ENCODE data around the gene NDUFC2. TPM values are rescaled to one million over a fixed set of nuclear protein-coding genes. Genes with fewer than 3 reads are reported as not detected.

NDUFC2 gene
- total and polyA plus RNA-seq, 2 of the 13 experiments (the other 11 are each of a cell fraction or from before 2014, with no cell fraction given) = 256 to 363 TPM

DNA sequence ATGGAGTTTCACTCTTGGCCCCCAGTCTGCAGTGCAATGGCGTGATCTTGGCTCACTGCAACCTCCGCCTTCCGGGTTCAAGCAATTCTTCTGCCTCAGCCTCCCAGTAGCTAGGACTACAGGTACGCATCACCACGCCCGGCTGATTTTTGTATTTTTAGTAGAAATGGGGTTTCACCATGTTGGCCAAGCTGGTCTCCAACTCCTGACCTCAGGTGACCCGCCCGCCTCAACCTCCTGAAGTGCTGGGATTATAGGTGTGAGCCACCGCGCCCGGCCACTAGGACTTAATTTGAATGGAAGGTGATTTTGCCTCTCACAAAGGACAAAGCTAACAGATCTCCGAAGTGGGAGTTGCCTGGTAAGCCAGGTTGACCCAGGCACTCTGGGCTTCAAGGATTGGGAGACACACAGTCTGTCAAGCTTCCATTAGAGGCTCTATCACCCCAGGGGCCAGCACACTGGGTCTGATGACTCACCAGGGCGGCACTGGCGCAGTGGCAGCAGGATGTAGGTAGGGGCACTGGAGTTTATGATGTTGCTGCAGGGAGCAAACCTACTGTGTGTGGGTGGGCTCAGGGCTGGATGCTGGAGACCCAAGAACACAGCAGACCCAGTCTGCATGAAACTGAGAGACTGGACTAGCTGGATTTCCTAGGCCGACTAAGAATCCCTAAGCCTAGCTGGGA, 38.8 kb downstream of the NDUFC2 start:
- Histone ChIP-seq H2AFZ (ENCODE audit: low read length) (no peak overlapping the region), H3K36me3 (replicated peaks in 1 of 2; ENCODE audit: control insufficient read depth in 1 of 2, insufficient read depth in 2 of 2, low read length in 2 of 2) (no peaks in the 10 kb centered on the region), H3K27me3 (ENCODE audit: control insufficient read depth in 1 of 2, insufficient read depth in 2 of 2, low read length in 2 of 2) (no peaks in the 10 kb centered on the region), H3K4me1 (ENCODE audit: insufficient read depth, low read length) (peaks cover 79% of the 10 kb centered on the region), H3K4me3 (replicated peaks in 1 of 3; ENCODE audit: insufficient read depth in 1 of 3, low read depth in 2 of 3, low read length in 3 of 3) (no peak overlapping the region), H3K4me2 (ENCODE audit: low read depth, low read length) (no peak overlapping the region), H3K79me2 (ENCODE audit: insufficient read depth, low read length) (no peaks in the 10 kb centered on the region), H4K20me1 (ENCODE audit: insufficient read depth, low read length) (no peaks in the 10 kb centered on the region), H3K9me3 (ENCODE audit: low read length) (no peaks in the 10 kb centered on the region), H3K27ac (ENCODE audit: extremely low read length, insufficient read depth, low read length) (no peak overlapping the region), H3K9ac (ENCODE audit: insufficient read depth, low read depth, low read length) (no peak overlapping the region)
- FAIRE-seq = no peak
- in situ Hi-C loops (cut with HindIII; ENCODE audit: extremely low pct_ligation_motif_present, low pct_unique_long_range_greater_than_20kb) (no loop called here), intact Hi-C loops (cut with micrococcal nuclease; ENCODE audit: unreplicated experiment) (no loop called here)
- TF ChIP-seq FOSL2 (CRISPR knock-in tag; IDR thresholded peaks at IDR 0.05) = peak; percentile 51
- TF ChIP-seq NCOR1 (IDR thresholded peaks at IDR 0.05; ENCODE audit: borderline replicate concordance, low read length) = no peak
- no peak for TF ChIP-seq LCORL (IDR thresholded peaks at IDR 0.05)
- TF ChIP-seq LCORL (CRISPR knock-in tag; IDR thresholded peaks at IDR 0.05) = no peak
- 0 out of 2 replicates have a peak, but pooled peaks have one; percentile 14 for TF ChIP-seq ZNF501 (CRISPR knock-in tag; IDR thresholded peaks at IDR 0.05)
- TF ChIP-seq KDM2A (CRISPR knock-in tag; IDR thresholded peaks at IDR 0.05; ENCODE audit: borderline replicate concordance, low read depth) = no peak
- TF ChIP-seq ZNF652 (CRISPR knock-in tag; IDR thresholded peaks at IDR 0.05; ENCODE audit: borderline replicate concordance, low read depth) = no peak
- TF ChIP-seq, protein P1, sequence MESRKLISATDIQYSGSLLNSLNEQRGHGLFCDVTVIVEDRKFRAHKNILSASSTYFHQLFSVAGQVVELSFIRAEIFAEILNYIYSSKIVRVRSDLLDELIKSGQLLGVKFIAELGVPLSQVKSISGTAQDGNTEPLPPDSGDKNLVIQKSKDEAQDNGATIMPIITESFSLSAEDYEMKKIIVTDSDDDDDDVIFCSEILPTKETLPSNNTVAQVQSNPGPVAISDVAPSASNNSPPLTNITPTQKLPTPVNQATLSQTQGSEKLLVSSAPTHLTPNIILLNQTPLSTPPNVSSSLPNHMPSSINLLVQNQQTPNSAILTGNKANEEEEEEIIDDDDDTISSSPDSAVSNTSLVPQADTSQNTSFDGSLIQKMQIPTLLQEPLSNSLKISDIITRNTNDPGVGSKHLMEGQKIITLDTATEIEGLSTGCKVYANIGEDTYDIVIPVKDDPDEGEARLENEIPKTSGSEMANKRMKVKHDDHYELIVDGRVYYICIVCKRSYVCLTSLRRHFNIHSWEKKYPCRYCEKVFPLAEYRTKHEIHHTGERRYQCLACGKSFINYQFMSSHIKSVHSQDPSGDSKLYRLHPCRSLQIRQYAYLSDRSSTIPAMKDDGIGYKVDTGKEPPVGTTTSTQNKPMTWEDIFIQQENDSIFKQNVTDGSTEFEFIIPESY (CRISPR knock-in tag; IDR thresholded peaks at IDR 0.05) = peak; percentile 63; the same call in 1 of the 2 replicates
- TF ChIP-seq ZNF577 (CRISPR knock-in tag; IDR thresholded peaks at IDR 0.05; ENCODE audit: borderline replicate concordance, low read depth) = no peak
- no peak for TF ChIP-seq SETDB1 (CRISPR knock-in tag; IDR thresholded peaks at IDR 0.05; ENCODE audit: borderline replicate concordance)
- POLR2A ChIA-PET = interaction anchor here (0.9 to 3.1 kb wide), 5 partner anchors 9 to 150 kb away, joined by 3 to 25 read pairs (median 6); partner anchors contain the start of genes INTS4 and KCTD14
- no TSS peak for BruUV-seq (replicated peaks)
- WGBS (ENCODE audit: low lambda C conversion rate) = 92% methylated on average over 15 of the region's 15 CpGs
- no peak for ATAC-seq
- CTCF ChIA-PET (ENCODE audit: low intra/inter-chr PET ratio, low total read pairs) = no interaction called here
- DNase-seq (ENCODE audit: low spot score) = no peak
